ENCODE measurements around the gene B3GNT9.

Gene B3GNT9

DNA sequence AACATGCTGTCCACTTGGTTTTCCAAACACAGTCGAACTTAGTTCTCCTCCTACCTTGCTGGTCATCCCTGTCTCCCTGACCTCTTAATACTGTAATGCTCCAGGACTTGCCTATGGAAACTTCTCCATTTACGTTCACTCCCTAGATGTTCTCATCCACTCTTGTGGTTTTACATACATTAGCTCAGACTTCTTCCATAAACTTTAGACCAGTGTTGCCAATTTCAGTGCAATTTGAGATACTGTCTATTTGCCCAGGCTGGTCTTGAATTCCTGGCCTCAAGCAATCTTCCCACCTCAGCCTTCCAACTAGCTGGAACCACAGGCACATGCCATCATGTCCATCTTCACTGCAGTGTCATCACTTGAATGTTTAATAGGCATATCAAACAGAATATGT lies 31.5 kb upstream of the B3GNT9 start:
- Histone ChIP-seq H3K9me2 (replicated peaks; ENCODE audit: insufficient read depth, low read length) (no peaks in the 10 kb centered on the region), H3K4me2 (ENCODE audit: low read depth, low read length) (peak overlapping the region; percentile 80), H3K79me2 (ENCODE audit: low read length) (peaks cover 17% of the 10 kb centered on the region), H2AFZ (ENCODE audit: low read length) (no peak overlapping the region), H3K4me1 (ENCODE audit: low read length) (peaks cover 26% of the 10 kb centered on the region), H3K9me3 (replicated peaks; ENCODE audit: insufficient read depth, low read length) (no peaks in the 10 kb centered on the region), H3K4me3 (ENCODE audit: low read length) (no peak overlapping the region), H3K36me3 (replicated peaks; ENCODE audit: insufficient read depth, low read length) (no peaks in the 10 kb centered on the region), H3K9ac (ENCODE audit: low read length) (peak overlapping the region; percentile 87; the same call in 1 of the 2 replicates), H4K20me1 (ENCODE audit: insufficient read depth, low read length) (no peaks in the 10 kb centered on the region), H3K27ac (ENCODE audit: low read length) (no peak overlapping the region), H3K27me3 (replicated peaks; ENCODE audit: insufficient read depth, low read length) (peaks cover 13% of the 10 kb centered on the region), H3F3A (ENCODE audit: insufficient read depth, low read length) (peaks cover 16% of the 10 kb centered on the region; the same call in 1 of the 2 replicates)
- no peak for TF ChIP-seq EZH2 (optimal IDR thresholded peaks at IDR 0.05; ENCODE audit: low read depth, low read length)
- TF ChIP-seq, protein P1, sequence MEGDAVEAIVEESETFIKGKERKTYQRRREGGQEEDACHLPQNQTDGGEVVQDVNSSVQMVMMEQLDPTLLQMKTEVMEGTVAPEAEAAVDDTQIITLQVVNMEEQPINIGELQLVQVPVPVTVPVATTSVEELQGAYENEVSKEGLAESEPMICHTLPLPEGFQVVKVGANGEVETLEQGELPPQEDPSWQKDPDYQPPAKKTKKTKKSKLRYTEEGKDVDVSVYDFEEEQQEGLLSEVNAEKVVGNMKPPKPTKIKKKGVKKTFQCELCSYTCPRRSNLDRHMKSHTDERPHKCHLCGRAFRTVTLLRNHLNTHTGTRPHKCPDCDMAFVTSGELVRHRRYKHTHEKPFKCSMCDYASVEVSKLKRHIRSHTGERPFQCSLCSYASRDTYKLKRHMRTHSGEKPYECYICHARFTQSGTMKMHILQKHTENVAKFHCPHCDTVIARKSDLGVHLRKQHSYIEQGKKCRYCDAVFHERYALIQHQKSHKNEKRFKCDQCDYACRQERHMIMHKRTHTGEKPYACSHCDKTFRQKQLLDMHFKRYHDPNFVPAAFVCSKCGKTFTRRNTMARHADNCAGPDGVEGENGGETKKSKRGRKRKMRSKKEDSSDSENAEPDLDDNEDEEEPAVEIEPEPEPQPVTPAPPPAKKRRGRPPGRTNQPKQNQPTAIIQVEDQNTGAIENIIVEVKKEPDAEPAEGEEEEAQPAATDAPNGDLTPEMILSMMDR (IDR thresholded peaks at IDR 0.05; ENCODE audit: low read length): no peak
- no peak for TF ChIP-seq EZH2phosphoT487 (IDR thresholded peaks at IDR 0.05; ENCODE audit: low read length)
- no peak for DNase-seq

DNA sequence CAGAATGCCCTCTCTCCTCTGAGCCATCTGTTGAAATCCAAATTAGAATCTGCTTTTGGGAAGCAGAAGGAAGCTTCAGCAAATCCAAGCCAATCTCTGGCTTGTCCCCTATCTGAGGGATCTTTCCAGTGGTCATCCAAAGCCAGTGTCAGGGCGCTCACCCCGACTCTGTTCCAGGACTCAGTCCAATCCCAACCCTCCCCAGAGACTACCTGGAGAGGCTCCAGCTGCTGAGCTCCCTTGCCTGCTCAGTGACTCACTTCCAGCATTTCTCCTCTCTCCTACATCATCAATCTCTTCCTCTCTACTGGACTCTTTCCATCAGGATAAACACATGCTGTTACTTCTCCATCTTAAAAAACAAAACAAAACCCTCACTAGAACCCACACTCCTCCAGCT lies 30.5 kb upstream of the B3GNT9 start:
- no peak overlapping the region for H2AFZ ChIP-seq (ENCODE audit: low read length)
- H3K4me2 ChIP-seq (ENCODE audit: low read depth, low read length): no peak overlapping the region
- no peak overlapping the region for H3K27ac ChIP-seq (ENCODE audit: low read length)
- H3K9ac ChIP-seq (ENCODE audit: low read length): no peak overlapping the region
- peaks cover 19% of the 10 kb centered on the region; the same call in 1 of the 2 replicates for H3F3A ChIP-seq (ENCODE audit: insufficient read depth, low read length)
- no peak for DNase-seq
- H3K27me3 ChIP-seq (replicated peaks; ENCODE audit: insufficient read depth, low read length): peaks cover 6% of the 10 kb centered on the region
- H4K20me1 ChIP-seq (ENCODE audit: insufficient read depth, low read length): no peaks in the 10 kb centered on the region
- H3K79me2 ChIP-seq (ENCODE audit: low read length): peaks cover 17% of the 10 kb centered on the region
- no peaks in the 10 kb centered on the region for H3K36me3 ChIP-seq (replicated peaks; ENCODE audit: insufficient read depth, low read length)
- no peak overlapping the region for H3K4me3 ChIP-seq (ENCODE audit: low read length)
- no peaks in the 10 kb centered on the region for H3K9me2 ChIP-seq (replicated peaks; ENCODE audit: insufficient read depth, low read length)
- no peak for TF ChIP-seq EZH2phosphoT487 (IDR thresholded peaks at IDR 0.05; ENCODE audit: low read length)
- TF ChIP-seq, protein P1 (IDR thresholded peaks at IDR 0.05; ENCODE audit: low read length): no peak
- no peak for TF ChIP-seq EZH2 (optimal IDR thresholded peaks at IDR 0.05; ENCODE audit: low read depth, low read length)
- H3K4me1 ChIP-seq (ENCODE audit: low read length): peaks cover 28% of the 10 kb centered on the region
- H3K9me3 ChIP-seq (replicated peaks; ENCODE audit: insufficient read depth, low read length): no peaks in the 10 kb centered on the region

DNA sequence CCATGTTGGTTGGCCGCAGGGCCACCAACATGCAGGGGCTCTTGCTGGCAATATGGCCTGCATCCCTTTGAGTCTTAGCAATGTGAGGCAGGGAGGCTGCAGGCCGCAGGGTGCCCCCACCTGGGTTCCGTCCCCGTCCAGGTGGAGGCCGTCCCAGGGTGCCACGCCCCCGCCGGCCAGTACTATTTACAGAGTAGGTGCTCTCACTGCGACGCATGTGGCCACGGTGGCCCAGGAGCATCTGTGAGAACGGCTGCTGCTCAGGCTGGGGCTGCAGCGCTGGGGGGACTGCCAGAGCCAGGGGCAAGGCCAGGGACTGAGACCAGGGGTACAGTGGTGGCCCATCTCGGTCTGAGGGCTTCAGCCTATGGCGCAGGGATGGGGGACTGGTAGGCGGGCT lies 29.4 kb upstream of the B3GNT9 start:
- Histone ChIP-seq H3K4me2 (ENCODE audit: low read depth, low read length) (no peak overlapping the region), H3K4me3 (ENCODE audit: low read length) (no peak overlapping the region), H3K4me1 (ENCODE audit: low read length) (peaks cover 27% of the 10 kb centered on the region), H3K27ac (ENCODE audit: low read length) (no peak overlapping the region), H2AFZ (ENCODE audit: low read length) (no peak overlapping the region), H3K36me3 (replicated peaks; ENCODE audit: insufficient read depth, low read length) (no peaks in the 10 kb centered on the region), H3K9me3 (replicated peaks; ENCODE audit: insufficient read depth, low read length) (no peaks in the 10 kb centered on the region), H3K9ac (ENCODE audit: low read length) (no peak overlapping the region), H3K79me2 (ENCODE audit: low read length) (peaks cover 17% of the 10 kb centered on the region), H4K20me1 (ENCODE audit: insufficient read depth, low read length) (no peaks in the 10 kb centered on the region), H3F3A (ENCODE audit: insufficient read depth, low read length) (peaks cover 26% of the 10 kb centered on the region), H3K9me2 (replicated peaks; ENCODE audit: insufficient read depth, low read length) (no peaks in the 10 kb centered on the region), H3K27me3 (replicated peaks; ENCODE audit: insufficient read depth, low read length) (no peaks in the 10 kb centered on the region)
- DNase-seq: no peak
- TF ChIP-seq EZH2phosphoT487 (IDR thresholded peaks at IDR 0.05; ENCODE audit: low read length) (no peak), EZH2 (optimal IDR thresholded peaks at IDR 0.05; ENCODE audit: low read depth, low read length) (no peak)
- TF ChIP-seq, protein P1 (IDR thresholded peaks at IDR 0.05; ENCODE audit: low read length): no peak
